Astrocyte (in vitro differentiated cells and primary cell): ENCODE measurements around the gene HOXB6.

Source experiments
- CTCF ChIP-seq: IDR thresholded peaks from 2 replicates; pipeline ENCODE4 v1.5.1; 2011; ENCODE audit warnings: low read depth, mild to moderate bottlenecking, inconsistent platforms, low read length, moderate library complexity; ENCODE audit not compliant: insufficient read depth
- EZH2 ChIP-seq: IDR thresholded peaks from 2 replicates; pipeline ENCODE4 v1.6.1; 2012; ENCODE audit warnings: mild to moderate bottlenecking, low read length, inconsistent platforms; ENCODE audit not compliant: insufficient read depth

- no peak for TF ChIP-seq CTCF
- no peak for TF ChIP-seq EZH2
These were observed 55.5 kb downstream of the HOXB6 start for GRCh38 chr17:48549281-48549630.
